ENCODE results near the gene HIVEP3. TPM values are rescaled to one million over a fixed set of nuclear protein-coding genes. Genes with fewer than 3 reads are reported as not detected.

Gene HIVEP3
- total RNA-seq, 4 donors from 2014 or later: 1.4 to 3.0 (median 2.3) TPM

DNA sequence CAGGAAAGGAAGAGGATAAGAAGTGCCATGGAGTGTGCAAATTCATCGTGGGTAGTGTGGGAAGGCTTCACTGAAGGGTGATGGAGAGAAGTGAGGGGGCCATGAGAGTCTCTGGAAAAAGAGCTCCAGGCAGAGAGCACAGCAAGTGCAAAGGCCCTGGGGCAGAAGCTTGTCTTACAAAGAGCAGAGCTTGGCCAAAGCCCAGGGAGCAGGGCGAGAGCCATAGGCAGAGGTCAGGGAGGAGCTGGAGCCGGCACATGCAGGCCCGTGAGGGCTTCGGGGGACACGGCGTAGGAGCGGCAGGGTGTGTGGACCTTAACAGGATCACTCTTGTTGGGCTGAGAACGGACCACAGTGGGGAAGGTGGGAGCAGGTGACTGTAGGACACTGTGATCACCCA is 350.5 kb downstream of the HIVEP3 start:
- no peak overlapping the region for H3K4me3 ChIP-seq
- WGBS: 93% methylated on average over 9 of the region's 9 CpGs
- DNase-seq (ENCODE audit: extremely low spot score): no peak
- no peak for TF ChIP-seq POLR2AphosphoS5 (IDR thresholded peaks at IDR 0.05)
- TF ChIP-seq POLR2A (IDR thresholded peaks at IDR 0.05; ENCODE audit: low read depth): no peak
- TF ChIP-seq EP300 (IDR thresholded peaks at IDR 0.05): no peak
- TF ChIP-seq, protein P1, sequence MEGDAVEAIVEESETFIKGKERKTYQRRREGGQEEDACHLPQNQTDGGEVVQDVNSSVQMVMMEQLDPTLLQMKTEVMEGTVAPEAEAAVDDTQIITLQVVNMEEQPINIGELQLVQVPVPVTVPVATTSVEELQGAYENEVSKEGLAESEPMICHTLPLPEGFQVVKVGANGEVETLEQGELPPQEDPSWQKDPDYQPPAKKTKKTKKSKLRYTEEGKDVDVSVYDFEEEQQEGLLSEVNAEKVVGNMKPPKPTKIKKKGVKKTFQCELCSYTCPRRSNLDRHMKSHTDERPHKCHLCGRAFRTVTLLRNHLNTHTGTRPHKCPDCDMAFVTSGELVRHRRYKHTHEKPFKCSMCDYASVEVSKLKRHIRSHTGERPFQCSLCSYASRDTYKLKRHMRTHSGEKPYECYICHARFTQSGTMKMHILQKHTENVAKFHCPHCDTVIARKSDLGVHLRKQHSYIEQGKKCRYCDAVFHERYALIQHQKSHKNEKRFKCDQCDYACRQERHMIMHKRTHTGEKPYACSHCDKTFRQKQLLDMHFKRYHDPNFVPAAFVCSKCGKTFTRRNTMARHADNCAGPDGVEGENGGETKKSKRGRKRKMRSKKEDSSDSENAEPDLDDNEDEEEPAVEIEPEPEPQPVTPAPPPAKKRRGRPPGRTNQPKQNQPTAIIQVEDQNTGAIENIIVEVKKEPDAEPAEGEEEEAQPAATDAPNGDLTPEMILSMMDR (IDR thresholded peaks at IDR 0.05): no peak
- no peaks in the 10 kb centered on the region for H3K4me1 ChIP-seq
- H3K9me3 ChIP-seq: no peaks in the 10 kb centered on the region
- no peak overlapping the region for H3K27ac ChIP-seq (replicated peaks in 1 of 4)
- intact Hi-C loops (cut with DNase I): no loop called here
- H3K36me3 ChIP-seq: no peaks in the 10 kb centered on the region
- H3K27me3 ChIP-seq: no peaks in the 10 kb centered on the region

DNA sequence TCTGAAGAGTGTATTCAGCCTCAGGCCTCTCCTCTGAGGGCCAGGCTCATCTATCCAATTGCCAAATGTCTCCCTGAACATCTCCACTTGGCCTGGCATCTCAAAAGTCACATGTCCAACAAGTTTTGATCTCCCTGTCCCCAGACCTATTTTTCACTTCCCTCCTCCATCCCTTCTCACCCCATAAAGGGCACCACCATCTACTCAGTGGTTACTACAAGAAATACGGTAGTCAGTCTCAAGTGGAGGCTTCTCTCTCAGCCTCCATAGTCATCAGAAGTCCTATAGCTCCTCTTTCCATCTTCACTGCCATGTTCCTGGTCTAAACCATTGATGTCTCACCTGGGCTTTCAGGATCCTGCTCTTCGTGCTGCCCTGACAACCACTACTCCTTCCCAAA is 351.8 kb downstream of the HIVEP3 start:
- Histone ChIP-seq H3K36me3 (no peaks in the 10 kb centered on the region), H3K4me1 (no peaks in the 10 kb centered on the region), H3K27me3 (no peaks in the 10 kb centered on the region), H3K27ac (replicated peaks in 1 of 4) (no peak overlapping the region), H3K4me3 (no peak overlapping the region), H3K9me3 (no peaks in the 10 kb centered on the region)
- intact Hi-C loops (cut with DNase I): no loop called here
- no peak for TF ChIP-seq EP300 (IDR thresholded peaks at IDR 0.05)
- no peak for TF ChIP-seq POLR2A (IDR thresholded peaks at IDR 0.05; ENCODE audit: low read depth)
- TF ChIP-seq POLR2AphosphoS5 (IDR thresholded peaks at IDR 0.05): no peak
- TF ChIP-seq, protein P1 (IDR thresholded peaks at IDR 0.05): no peak
- 98% methylated on average over 2 of the region's 2 CpGs for WGBS
- no peak for DNase-seq (ENCODE audit: extremely low spot score)

DNA sequence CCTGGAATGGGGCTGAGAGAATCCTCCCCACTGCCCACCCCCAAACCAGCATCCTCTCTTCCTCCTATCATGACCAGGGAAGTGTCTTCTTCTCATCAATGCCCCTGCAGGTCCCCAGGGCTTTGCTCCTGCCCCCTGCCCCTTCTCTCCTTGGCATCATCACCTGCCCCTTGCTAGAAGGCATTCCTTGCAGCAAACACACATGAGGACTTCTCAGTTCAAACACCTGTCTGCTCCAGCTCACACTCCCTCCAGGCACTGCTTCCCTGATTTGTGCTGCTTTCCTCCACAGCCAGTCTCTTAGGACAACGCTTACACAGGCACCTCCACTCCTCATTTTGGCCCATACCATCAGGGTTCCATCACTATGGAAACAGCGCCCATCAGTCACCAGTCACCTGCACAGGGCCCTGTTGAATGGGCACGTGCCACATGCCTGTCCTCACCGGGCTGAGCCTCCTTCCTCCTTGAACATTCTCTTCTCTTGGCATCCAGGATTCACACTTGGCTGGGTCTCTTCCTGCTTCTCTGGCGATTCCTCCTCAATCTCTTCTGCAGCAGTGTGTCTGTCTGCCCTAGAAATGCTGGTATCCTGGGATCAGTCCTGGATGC is 352.3 kb downstream of the HIVEP3 start:
- intact Hi-C loops (cut with DNase I): no loop called here
- Histone ChIP-seq H3K36me3 (no peaks in the 10 kb centered on the region), H3K27me3 (no peaks in the 10 kb centered on the region), H3K27ac (replicated peaks in 1 of 4) (no peak overlapping the region), H3K4me3 (no peak overlapping the region), H3K9me3 (no peaks in the 10 kb centered on the region), H3K4me1 (no peaks in the 10 kb centered on the region)
- no peak for DNase-seq (ENCODE audit: extremely low spot score)
- TF ChIP-seq, protein P1 (IDR thresholded peaks at IDR 0.05): no peak
- TF ChIP-seq POLR2A (IDR thresholded peaks at IDR 0.05; ENCODE audit: low read depth) (no peak), EP300 (IDR thresholded peaks at IDR 0.05) (no peak), POLR2AphosphoS5 (IDR thresholded peaks at IDR 0.05) (no peak)
- WGBS: 94% methylated on average over 5 of the region's 5 CpGs

DNA sequence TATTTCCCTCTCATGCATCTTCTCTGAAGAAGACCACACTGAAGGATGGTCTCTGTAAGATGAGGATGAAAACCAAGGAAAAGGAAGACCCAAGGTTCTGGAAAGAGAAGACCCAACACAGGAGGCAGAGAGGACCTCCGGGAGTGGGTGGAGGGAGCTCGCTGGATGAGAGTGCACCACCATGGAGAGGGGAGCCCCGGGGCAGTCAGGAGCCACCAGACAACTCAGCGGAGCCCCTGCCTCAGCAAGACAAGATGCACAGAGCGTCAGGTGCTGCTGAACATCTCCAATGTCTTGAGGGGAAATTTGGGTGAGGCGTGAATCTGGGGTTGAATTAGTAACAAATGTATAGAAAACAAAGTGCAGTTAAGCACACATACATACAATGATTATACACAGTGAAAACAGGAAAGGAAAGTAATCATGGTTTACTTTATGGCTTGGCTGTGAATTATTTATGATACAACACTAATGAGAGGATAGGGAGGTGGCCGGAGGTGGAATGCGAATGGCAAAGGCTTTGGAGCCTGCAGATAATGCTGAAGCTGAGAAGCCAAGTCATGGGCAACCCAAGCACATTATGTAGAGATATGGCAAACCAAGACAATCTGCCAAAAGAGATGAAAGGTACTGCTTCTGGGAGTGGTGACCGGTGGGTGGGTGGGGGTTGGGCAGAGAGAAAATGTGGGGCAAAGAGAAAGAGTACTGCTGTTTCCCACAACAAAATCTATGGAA is 353.8 kb downstream of the HIVEP3 start:
- H3K27me3 ChIP-seq: no peaks in the 10 kb centered on the region
- intact Hi-C loops (cut with DNase I): no loop called here
- WGBS: 93% methylated on average over 9 of the region's 9 CpGs
- H3K36me3 ChIP-seq: no peaks in the 10 kb centered on the region
- no peak overlapping the region for H3K4me3 ChIP-seq
- no peak for DNase-seq (ENCODE audit: extremely low spot score)
- no peaks in the 10 kb centered on the region for H3K4me1 ChIP-seq
- H3K27ac ChIP-seq (replicated peaks in 1 of 4): no peak overlapping the region
- TF ChIP-seq POLR2A (IDR thresholded peaks at IDR 0.05; ENCODE audit: low read depth) (no peak), EP300 (IDR thresholded peaks at IDR 0.05) (no peak), POLR2AphosphoS5 (IDR thresholded peaks at IDR 0.05) (no peak)
- TF ChIP-seq, protein P1 (IDR thresholded peaks at IDR 0.05): no peak
- no peaks in the 10 kb centered on the region for H3K9me3 ChIP-seq
